GM18951 (cell line): ENCODE data around the gene ADA.
"Not testable (repeated sequence)": the region's sequence is repeated elsewhere in the genome, so short reads cannot be mapped to it uniquely, and the experiment has no call there.

Experiments
- POLR2A ChIP-seq: IDR thresholded peaks from 4 replicates; pipeline ENCODE4 v1.6.1; 2011; ENCODE audit warnings: mild to moderate bottlenecking; ENCODE audit not compliant: insufficient read length, insufficient read depth; ENCODE audit errors: extremely low read depth
- in situ Hi-C: fragments of 300-500 bp; cut with MboI; formaldehyde crosslinking; loops from one replicate; pipeline ENCODE4 v1.12.0; 2022; ENCODE audit warnings: low sequenced_read_pairs, mixed read lengths, inconsistent platforms; ENCODE audit not compliant: unreplicated experiment

Gene ADA

DNA sequence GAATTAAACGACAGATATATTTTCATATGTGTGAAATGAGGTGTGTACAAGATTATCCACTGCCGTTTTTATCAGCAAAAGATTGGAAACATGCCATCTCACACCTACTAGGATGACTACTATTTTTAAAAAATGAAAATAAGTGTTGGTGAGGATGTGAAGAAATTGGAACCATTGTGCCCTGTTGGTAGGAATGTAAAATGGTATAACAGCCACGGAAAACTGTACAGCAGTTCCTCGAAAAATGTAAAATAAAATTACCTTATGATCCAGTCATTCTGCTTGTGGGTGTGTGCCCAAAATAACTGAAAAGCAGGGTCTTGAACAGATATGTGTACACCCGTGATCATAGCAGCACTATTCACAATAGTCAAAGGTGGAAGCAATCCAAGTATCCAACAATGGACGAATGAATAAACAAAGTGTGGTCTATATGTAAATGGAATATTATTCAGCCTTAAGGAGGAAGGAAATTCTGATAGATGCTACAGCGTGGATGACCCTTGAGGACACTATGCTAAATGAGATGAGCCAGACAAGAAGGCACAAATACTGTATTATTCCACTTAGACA is 36.6 kb upstream of the ADA start:
- TF ChIP-seq POLR2A = no peak
- in situ Hi-C loops = loop anchor here (5.0 kb wide), 1 partner anchor 184 kb away; no protein-coding TSS in a partner anchor

GRCh38 chr20:44686934-44687333 is 35.4 kb upstream of the ADA start:
- TF ChIP-seq POLR2A = no peak
- in situ Hi-C loops = loop anchor here (5.0 kb wide), 1 partner anchor 185 kb away; no protein-coding TSS in a partner anchor

DNA sequence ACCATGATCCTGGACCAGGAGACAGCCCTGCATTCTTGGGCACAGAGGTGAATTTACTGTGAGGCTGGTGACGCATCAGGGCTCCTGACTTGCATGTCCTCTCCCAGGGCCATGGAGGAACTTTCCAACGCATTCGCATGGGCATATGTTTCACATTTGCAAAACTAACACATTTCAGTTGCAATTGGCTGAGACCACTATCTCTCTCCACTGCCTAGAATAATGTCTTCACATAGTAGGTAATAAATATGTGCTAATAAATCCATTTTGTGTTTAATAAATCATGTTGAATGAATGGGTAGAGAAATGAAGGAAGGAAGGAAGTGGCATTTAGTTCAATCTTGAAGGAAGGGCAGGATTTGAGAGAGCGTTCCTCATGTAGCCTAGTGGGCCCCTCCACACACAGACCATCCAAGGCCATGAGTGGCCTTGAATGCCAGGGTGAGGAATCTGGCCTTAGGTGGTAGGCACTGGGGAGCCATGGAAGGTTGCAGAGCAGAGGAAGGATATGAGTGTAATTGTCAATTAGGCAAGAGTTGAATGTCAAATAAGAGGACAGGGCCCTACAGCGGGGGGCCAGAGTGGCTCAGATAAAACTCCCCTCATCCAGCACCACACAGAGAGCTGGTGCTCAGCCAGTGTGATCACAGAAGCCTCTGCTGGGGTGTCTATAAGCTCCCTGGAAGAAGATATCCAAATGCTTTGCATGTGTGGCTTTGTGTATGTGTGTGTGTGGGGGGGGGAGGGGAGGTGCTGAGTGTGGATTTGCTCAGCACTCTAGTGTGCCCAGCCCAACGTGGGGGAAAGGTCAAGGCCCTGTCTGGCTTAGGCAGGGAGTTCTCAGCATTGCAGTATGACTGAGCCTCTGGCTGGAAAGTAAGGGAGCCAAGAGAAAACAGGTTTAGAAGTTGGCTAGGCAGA is 32.8 kb upstream of the ADA start:
- in situ Hi-C loops = no loop called here
- no peak for TF ChIP-seq POLR2A

GRCh38 chr20:44683263-44684046 is 32.0 kb upstream of the ADA start:
- in situ Hi-C loops = no loop called here
- no peak for TF ChIP-seq POLR2A

DNA sequence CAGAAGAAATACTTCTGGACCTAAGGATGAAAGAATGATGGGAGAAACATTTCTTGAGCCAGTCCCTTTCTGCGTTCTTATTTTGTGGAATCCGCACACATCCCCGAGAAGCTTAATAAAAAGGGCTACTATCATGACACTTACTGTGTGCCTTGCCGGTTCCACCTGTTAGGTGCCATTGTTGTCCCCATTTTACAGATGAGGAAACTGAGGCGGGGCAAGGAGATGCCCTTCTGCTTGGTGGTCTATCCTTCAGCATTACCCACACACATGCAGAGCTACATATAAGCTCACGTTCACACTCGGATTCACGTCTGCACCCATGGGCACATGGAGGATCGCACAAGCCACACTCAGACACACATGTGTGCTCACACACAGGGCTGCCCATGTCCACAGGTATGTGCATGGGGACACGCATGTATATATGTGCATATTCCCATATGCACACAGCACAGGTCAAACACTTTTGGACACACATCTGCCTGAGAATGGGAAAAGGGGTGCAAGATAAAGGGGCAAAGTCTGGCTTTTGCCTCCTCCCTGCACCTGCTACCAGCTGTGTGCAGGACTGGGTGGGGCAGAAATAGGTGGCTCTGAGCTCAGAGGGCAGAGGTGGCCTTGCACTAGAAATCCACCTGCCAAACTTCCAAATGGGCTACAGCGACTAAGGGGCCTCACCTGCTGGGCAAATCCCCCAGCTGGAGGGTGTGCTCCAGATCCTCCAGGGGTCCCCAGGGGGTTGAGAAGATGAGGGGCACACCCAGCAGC is 30.5 kb upstream of the ADA start:
- in situ Hi-C loops = no loop called here
- no peak for TF ChIP-seq POLR2A

DNA sequence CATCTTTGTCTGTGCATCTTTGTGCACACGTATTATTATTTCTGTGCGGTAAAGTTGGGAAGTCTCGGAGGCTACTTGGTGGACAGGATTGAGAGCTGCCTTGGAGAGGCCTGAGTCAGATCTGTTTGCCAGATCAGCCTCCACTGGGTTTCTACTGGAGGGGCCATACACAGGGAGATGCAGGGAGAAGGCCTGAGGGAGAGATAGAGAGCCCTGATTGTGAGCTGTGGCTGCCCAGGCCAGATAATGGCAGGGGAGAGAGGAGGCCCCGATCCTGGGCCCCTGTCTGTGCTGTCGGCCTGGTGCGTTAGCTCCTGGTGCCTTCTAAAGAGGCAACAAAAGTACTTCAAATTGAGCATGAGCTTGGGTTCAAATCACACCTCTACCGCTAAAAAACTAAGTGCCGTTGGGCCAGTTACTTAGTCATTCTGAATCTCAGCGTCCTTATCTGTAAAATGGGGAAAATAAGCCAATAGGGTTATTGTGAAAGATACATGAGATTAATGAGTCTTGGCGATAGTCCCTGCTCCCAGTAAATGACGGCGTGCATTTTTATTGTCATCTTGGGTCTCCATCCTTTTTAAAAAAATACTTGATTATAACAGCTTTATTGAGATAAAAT is 27.6 kb upstream of the ADA start:
- no peak for TF ChIP-seq POLR2A
- in situ Hi-C loops = no loop called here

GRCh38 chr20:44678242-44678641 is 26.7 kb upstream of the ADA start:
- TF ChIP-seq POLR2A = no peak
- in situ Hi-C loops = no loop called here

- in situ Hi-C loops = not testable (repeated sequence)
Observed at GRCh38 chr20:44672318-44672902, 20.9 kb upstream of the ADA start.

- in situ Hi-C loops = not testable (repeated sequence)
Observed at GRCh38 chr20:44671541-44671940, 20.0 kb upstream of the ADA start.

- in situ Hi-C loops = not testable (repeated sequence)
Observed at GRCh38 chr20:44670851-44671250, 19.4 kb upstream of the ADA start.

DNA sequence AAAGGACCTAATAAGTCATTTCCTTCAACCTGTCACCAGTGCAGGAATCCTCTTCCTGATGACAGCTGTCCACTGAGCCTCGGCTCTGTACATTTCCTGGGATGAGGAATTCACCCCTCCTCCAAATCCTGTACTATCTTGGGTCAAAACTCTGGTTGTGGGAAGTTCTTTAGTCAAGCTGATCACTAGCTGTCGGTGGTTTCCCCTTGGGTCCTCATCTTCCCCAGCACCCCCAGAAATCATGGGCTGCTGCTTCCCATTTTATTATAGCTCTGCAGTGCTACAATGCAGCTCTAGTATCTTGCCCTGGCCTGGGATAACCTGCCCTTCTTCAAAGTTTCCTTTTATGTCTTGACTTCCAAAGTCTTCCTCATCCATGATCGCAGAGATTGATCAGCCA is 14.6 kb upstream of the ADA start:
- in situ Hi-C loops = no loop called here
- no peak for TF ChIP-seq POLR2A

GRCh38 chr20:44664131-44664530 is 12.6 kb upstream of the ADA start:
- no peak for TF ChIP-seq POLR2A
- in situ Hi-C loops = no loop called here
